Cardiac fibroblast (primary cell): Measurements from ENCODE around the gene HCLS1.
"Not testable (repeated sequence)": the region's sequence is repeated elsewhere in the genome, so short reads cannot be mapped to it uniquely, and the experiment has no call there.

ENCODE experiments used
- DNase-seq, 2 donors: peaks; one replicate each; pipeline versions ENCODE4 v3.0.0 to v3.0.0-alpha.2; 2010; ENCODE audit warnings: low read depth in 2 of 2
- H3K4me3 ChIP-seq, 2 donors: replicated peaks in 1 of 2; 1 replicate in 1 of 2; 2 replicates in 1 of 2; pipeline ENCODE4 v1.5.1; 2011; ENCODE audit warnings: low read depth in 2 of 2, low read length in 2 of 2, mild to moderate bottlenecking in 2 of 2, moderate library complexity in 1 of 2
- CTCF ChIP-seq: IDR thresholded peaks from one replicate; pipeline ENCODE4 v1.5.1; 2011; ENCODE audit warnings: low read depth, mild to moderate bottlenecking, low read length, inconsistent platforms

The HCLS1 gene

GRCh38 chr3:121601212-121601812 lies 59.4 kb downstream of the HCLS1 start:
- no peak for DNase-seq
- H3K4me3 ChIP-seq: no peak overlapping the region
- no peak for TF ChIP-seq CTCF

- not testable (repeated sequence) for DNase-seq, H3K4me3 ChIP-seq
Measured at GRCh38 chr3:121599900-121600299, 60.8 kb downstream of the HCLS1 start.

DNA sequence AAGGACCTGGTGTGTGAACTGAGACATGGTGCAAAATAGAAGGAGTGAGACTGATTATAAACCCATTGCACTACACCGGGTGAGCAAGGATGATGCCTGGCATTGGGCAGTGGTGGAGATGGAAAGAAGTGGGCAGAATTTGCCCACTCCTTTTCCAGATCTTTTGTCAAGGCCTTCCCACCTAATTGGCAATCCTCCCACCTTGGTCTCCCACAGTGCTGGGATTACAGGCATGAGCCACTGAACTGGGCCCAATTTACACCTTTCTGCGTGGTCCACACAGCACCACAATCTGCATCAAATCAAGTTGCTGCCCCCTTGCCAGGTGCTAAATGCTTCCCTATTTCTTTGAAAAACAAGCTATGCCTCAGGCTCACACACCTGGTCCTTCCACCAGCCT lies 62.1 kb downstream of the HCLS1 start:
- H3K4me3 ChIP-seq: no peak overlapping the region
- no peak for DNase-seq
- TF ChIP-seq CTCF: no peak

- no peak overlapping the region for H3K4me3 ChIP-seq
- no peak for TF ChIP-seq CTCF
- DNase-seq: no peak
Measured at GRCh38 chr3:121595765-121596406, 64.8 kb downstream of the HCLS1 start.

- H3K4me3 ChIP-seq: no peak overlapping the region
- no peak for TF ChIP-seq CTCF
- DNase-seq: no peak
Measured at GRCh38 chr3:121594850-121595249, 65.9 kb downstream of the HCLS1 start.

DNA sequence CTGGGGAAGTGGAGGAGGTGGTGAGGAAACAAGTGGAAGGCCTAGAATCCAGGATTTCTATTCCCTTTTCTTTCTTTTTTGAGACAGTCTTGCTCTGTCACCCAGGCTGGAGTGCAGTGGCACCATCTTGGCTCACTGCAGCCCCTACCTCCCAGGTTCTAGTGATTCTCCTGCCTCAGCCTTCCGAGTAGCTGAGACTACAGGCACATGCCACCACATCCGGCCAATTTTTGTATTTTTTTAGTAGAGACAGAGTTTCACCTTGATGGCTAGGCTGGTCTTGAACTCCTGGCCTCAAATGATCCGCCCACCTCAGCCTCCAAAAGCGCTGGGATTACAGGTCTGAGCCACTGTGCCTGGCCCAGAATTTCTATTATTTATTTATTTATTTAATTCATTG lies 66.9 kb downstream of the HCLS1 start:
- H3K4me3 ChIP-seq, DNase-seq: not testable (repeated sequence)

- no peak for DNase-seq
Measured at GRCh38 chr3:121592856-121593702, 67.6 kb downstream of the HCLS1 start, which contains the start of gene FBXO40. Gene FBXO40 (plus strand): TSS chr3:121593379. CDS start chr3:121620576, 27,197 bp downstream.

More at GRCh38 chr3:121592856-121593702, 67.6 kb downstream of the HCLS1 start, which contains the start of gene FBXO40:
- TF ChIP-seq CTCF: no peak
- H3K4me3 ChIP-seq: no peak within 1 kb of the TSS
